ENCODE data around the gene CYTL1. TPM values are rescaled to one million over a fixed set of nuclear protein-coding genes. Genes with fewer than 3 reads are reported as not detected.

The CYTL1 gene
- total and polyA plus RNA-seq, 2 of the 13 experiments (the other 11 are each of a cell fraction or from before 2014, with no cell fraction given), result not detected

DNA sequence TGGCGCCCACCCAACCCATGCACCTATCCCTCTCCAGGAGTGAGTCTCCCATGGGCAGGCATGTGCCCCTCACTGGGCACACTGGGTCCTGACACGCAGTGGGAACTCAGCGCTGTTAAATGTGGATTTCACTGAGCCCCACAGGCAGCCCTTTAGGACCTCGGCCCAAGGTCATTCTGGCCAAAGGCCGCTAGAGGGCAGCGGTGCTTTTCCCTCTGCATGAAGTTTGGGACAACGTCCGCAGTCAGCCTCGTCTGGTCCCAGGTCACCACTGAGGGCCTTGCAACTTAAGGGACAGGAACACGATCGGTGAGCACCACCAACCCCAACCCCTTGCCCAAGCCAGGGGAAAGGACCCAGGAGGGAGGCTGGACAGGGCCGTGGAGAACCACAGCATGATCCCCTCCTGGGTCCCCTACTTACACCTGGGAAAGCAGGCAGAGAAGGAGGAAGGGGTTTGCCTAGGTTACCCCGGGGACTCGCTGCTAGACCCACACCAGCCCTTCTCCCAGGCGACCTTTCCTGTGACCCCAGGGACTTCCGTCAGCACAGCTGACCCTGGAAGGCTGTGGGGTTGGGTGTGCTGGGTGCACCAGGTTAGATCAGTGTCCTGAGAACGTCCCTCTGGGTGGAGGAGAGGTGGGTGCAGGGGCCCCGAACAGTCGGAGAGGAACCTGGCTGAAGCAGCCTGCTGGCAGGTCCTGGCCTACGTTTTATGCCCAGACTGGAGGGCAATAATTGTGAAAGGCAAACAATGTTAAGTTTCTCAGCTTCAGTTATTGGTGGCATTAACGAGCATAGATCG lies 24.0 kb downstream of the CYTL1 start (continued):
- TF ChIP-seq, protein P1, sequence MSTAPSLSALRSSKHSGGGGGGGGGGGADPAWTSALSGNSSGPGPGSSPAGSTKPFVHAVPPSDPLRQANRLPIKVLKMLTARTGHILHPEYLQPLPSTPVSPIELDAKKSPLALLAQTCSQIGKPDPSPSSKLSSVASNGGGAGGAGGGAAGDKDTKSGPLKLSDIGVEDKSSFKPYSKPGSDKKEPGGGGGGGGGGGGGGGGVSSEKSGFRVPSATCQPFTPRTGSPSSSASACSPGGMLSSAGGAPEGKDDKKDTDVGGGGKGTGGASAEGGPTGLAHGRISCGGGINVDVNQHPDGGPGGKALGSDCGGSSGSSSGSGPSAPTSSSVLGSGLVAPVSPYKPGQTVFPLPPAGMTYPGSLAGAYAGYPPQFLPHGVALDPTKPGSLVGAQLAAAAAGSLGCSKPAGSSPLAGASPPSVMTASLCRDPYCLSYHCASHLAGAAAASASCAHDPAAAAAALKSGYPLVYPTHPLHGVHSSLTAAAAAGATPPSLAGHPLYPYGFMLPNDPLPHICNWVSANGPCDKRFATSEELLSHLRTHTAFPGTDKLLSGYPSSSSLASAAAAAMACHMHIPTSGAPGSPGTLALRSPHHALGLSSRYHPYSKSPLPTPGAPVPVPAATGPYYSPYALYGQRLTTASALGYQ (CRISPR knock-in tag; IDR thresholded peaks at IDR 0.05), result no peak
- TF ChIP-seq ZNF501 (CRISPR knock-in tag; IDR thresholded peaks at IDR 0.05), result no peak
- no peak for TF ChIP-seq ZNF251 (CRISPR knock-in tag; IDR thresholded peaks at IDR 0.05)
- TF ChIP-seq STAG1 (CRISPR knock-in tag; IDR thresholded peaks at IDR 0.05), result peak; percentile 86
- TF ChIP-seq TMF1 (CRISPR knock-in tag; IDR thresholded peaks at IDR 0.05; ENCODE audit: low read depth), result no peak
- no peak for TF ChIP-seq REL (CRISPR knock-in tag; conservative IDR thresholded peaks at IDR 0.05)
- no peak for TF ChIP-seq CCAR2 (optimal IDR thresholded peaks at IDR 0.05; ENCODE audit: low read depth, low read length)
- TF ChIP-seq, protein P2, sequence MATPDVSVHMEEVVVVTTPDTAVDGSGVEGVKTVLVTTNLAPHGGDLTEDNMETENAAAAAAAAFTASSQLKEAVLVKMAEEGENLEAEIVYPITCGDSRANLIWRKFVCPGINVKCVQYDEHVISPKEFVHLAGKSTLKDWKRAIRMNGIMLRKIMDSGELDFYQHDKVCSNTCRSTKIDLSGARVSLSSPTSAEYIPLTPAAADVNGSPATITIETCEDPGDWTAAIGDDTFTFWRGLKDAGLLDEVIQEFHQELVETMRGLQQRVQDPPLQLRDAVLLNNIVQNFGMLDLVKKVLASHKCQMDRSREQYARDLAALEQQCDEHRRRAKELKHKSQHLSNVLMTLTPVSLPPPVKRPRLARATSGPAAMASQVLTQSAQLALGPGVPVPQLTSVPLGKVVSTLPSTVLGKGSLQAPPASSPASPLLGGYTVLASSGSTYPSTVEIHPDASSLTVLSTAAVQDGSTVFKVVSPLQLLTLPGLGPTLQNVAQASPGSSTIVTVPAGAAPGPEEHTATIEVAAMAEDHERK (CRISPR knock-in tag; IDR thresholded peaks at IDR 0.05; ENCODE audit: low read depth), result no peak
- TF ChIP-seq GZF1 (CRISPR knock-in tag; IDR thresholded peaks at IDR 0.05), result no peak
- TF ChIP-seq JUN (CRISPR knock-in tag; IDR thresholded peaks at IDR 0.05), result no peak
- no peak for TF ChIP-seq ZNF550 (CRISPR knock-in tag; IDR thresholded peaks at IDR 0.05; ENCODE audit: borderline replicate concordance)
- TF ChIP-seq, protein P3, sequence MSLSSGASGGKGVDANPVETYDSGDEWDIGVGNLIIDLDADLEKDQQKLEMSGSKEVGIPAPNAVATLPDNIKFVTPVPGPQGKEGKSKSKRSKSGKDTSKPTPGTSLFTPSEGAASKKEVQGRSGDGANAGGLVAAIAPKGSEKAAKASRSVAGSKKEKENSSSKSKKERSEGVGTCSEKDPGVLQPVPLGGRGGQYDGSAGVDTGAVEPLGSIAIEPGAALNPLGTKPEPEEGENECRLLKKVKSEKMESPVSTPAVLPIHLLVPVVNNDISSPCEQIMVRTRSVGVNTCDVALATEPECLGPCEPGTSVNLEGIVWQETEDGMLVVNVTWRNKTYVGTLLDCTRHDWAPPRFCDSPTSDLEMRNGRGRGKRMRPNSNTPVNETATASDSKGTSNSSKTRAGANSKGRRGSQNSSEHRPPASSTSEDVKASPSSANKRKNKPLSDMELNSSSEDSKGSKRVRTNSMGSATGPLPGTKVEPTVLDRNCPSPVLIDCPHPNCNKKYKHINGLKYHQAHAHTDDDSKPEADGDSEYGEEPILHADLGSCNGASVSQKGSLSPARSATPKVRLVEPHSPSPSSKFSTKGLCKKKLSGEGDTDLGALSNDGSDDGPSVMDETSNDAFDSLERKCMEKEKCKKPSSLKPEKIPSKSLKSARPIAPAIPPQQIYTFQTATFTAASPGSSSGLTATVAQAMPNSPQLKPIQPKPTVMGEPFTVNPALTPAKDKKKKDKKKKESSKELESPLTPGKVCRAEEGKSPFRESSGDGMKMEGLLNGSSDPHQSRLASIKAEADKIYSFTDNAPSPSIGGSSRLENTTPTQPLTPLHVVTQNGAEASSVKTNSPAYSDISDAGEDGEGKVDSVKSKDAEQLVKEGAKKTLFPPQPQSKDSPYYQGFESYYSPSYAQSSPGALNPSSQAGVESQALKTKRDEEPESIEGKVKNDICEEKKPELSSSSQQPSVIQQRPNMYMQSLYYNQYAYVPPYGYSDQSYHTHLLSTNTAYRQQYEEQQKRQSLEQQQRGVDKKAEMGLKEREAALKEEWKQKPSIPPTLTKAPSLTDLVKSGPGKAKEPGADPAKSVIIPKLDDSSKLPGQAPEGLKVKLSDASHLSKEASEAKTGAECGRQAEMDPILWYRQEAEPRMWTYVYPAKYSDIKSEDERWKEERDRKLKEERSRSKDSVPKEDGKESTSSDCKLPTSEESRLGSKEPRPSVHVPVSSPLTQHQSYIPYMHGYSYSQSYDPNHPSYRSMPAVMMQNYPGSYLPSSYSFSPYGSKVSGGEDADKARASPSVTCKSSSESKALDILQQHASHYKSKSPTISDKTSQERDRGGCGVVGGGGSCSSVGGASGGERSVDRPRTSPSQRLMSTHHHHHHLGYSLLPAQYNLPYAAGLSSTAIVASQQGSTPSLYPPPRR (CRISPR knock-in tag; IDR thresholded peaks at IDR 0.05; ENCODE audit: borderline replicate concordance), result no peak
- no peak for TF ChIP-seq POLR2AphosphoS2 (IDR thresholded peaks at IDR 0.05; ENCODE audit: low read depth, low read length)
- TF ChIP-seq ATF7-NPFF (CRISPR knock-in tag; IDR thresholded peaks at IDR 0.05; ENCODE audit: low read depth), result no peak
- TF ChIP-seq HMG20B (CRISPR knock-in tag; conservative IDR thresholded peaks at IDR 0.05), result no peak
- TF ChIP-seq CHD2 (IDR thresholded peaks at IDR 0.05; ENCODE audit: low read depth, low read length), result no peak
- no peak for TF ChIP-seq ZNF496 (CRISPR knock-in tag; IDR thresholded peaks at IDR 0.05; ENCODE audit: insufficient replicate concordance)
- no peak for TF ChIP-seq THYN1 (CRISPR knock-in tag; IDR thresholded peaks at IDR 0.05; ENCODE audit: borderline replicate concordance, low read depth)
- TF ChIP-seq RFX3 (CRISPR knock-in tag; IDR thresholded peaks at IDR 0.05), result no peak
- TF ChIP-seq MIXL1 (CRISPR knock-in tag; IDR thresholded peaks at IDR 0.05), result no peak
- no peak for TF ChIP-seq ZNF33A (CRISPR knock-in tag; IDR thresholded peaks at IDR 0.05; ENCODE audit: borderline replicate concordance)
- TF ChIP-seq RAD21 (CRISPR knock-in tag; IDR thresholded peaks at IDR 0.05), result peak; percentile 78
